ENCODE measurements around the gene SEMA6A. TPM values are rescaled to one million over a fixed set of nuclear protein-coding genes. Genes with fewer than 3 reads are reported as not detected.

The SEMA6A gene
- total RNA-seq, 2 donors from 2014 or later: 7.4 to 11.4 TPM

- H3K4me3 ChIP-seq: no peak overlapping the region
- no peak for DNase-seq (ENCODE audit: low spot score)
- no peak for ATAC-seq (ENCODE audit: insufficient number of reproducible peaks, low FRiP score, low read depth)
- H3K4me1 ChIP-seq (ENCODE audit: control insufficient read depth in 1 of 2, low read depth in 2 of 2): peaks cover 13 to 21% of the 10 kb centered on the region in 2 donors
- no peaks in the 10 kb centered on the region for H3K9me3 ChIP-seq
- no peaks in the 10 kb centered on the region for H3K36me3 ChIP-seq
- no peaks in the 10 kb centered on the region for H3K27me3 ChIP-seq (replicated peaks; ENCODE audit: insufficient read depth)
- no peak for TF ChIP-seq CTCF (IDR thresholded peaks at IDR 0.05)
- H3K27ac ChIP-seq: peak overlapping the region; percentile 58 to 71
Measured at GRCh38 chr5:116395226-116395625, 179.4 kb downstream of the SEMA6A start.

- Histone ChIP-seq H3K4me1 (ENCODE audit: control insufficient read depth in 1 of 2, low read depth in 2 of 2) (peaks cover 13 to 21% of the 10 kb centered on the region in 2 donors), H3K9me3 (no peaks in the 10 kb centered on the region), H3K4me3 (no peak overlapping the region), H3K36me3 (no peaks in the 10 kb centered on the region), H3K27me3 (replicated peaks; ENCODE audit: insufficient read depth) (no peaks in the 10 kb centered on the region), H3K27ac (no peak overlapping the region)
- no peak for DNase-seq (ENCODE audit: low spot score)
- no peak for TF ChIP-seq CTCF (IDR thresholded peaks at IDR 0.05)
- ATAC-seq (ENCODE audit: insufficient number of reproducible peaks, low FRiP score, low read depth): no peak
Measured at GRCh38 chr5:116394186-116394867, 180.3 kb downstream of the SEMA6A start.
